Urinary bladder (tissue), 4 donors: ENCODE data around the gene FLNB. TPM values are rescaled to one million over a fixed set of nuclear protein-coding genes. Genes with fewer than 3 reads are reported as not detected.
"Not testable (repeated sequence)": the region's sequence is repeated elsewhere in the genome, so short reads cannot be mapped to it uniquely, and the experiment has no call there.

ENCODE experiments used
- DNase-seq: peaks from one replicate; pipeline ENCODE4 v3.0.0-alpha.2; 2015; ENCODE audit errors: extremely low spot score
- H3K27ac ChIP-seq: one replicate; pipeline ENCODE4 v1.5.1; 2013; ENCODE audit warnings: low read depth, mild to moderate bottlenecking, moderate library complexity
- H3K36me3 ChIP-seq: one replicate; pipeline ENCODE4 v1.6.1; 2013; ENCODE audit warnings: mild to moderate bottlenecking, moderate library complexity; ENCODE audit not compliant: insufficient read depth
- H3K4me1 ChIP-seq: one replicate; pipeline ENCODE4 v1.6.1; 2013; ENCODE audit warnings: mild to moderate bottlenecking, moderate library complexity; ENCODE audit not compliant: insufficient read depth
- H3K4me3 ChIP-seq: one replicate; pipeline ENCODE4 v1.5.1; 2013; ENCODE audit warnings: low read depth, low read length
- WGBS: extraction: QIAGEN DNeasy Blood & Tissue Kit; methylation state at CpG from one replicate; pipeline ENCODE4 v1.1.7; 2013; 5-methylcytosine and 5-hydroxymethylcytosine counted together
- polyA plus RNA-seq: library from polyadenylated mRNA; stranded (reverse); fragments of 200-250 nt; gene quantifications from one replicate; pipeline ENCODE4 v1.2.3, GENCODE V29; 2013
- total RNA-seq: library from RNA; depleted of rRNA; stranded (reverse); fragments of >200 nt; gene quantifications from one replicate; pipeline ENCODE4 v1.2.3, GENCODE V29; 2014
- donor health status: healthy with polysubstance abuse.
- donor health status: healthy.

FLNB gene
- total and polyA plus RNA-seq, 2 donors = 98.3 to 155 TPM

DNA sequence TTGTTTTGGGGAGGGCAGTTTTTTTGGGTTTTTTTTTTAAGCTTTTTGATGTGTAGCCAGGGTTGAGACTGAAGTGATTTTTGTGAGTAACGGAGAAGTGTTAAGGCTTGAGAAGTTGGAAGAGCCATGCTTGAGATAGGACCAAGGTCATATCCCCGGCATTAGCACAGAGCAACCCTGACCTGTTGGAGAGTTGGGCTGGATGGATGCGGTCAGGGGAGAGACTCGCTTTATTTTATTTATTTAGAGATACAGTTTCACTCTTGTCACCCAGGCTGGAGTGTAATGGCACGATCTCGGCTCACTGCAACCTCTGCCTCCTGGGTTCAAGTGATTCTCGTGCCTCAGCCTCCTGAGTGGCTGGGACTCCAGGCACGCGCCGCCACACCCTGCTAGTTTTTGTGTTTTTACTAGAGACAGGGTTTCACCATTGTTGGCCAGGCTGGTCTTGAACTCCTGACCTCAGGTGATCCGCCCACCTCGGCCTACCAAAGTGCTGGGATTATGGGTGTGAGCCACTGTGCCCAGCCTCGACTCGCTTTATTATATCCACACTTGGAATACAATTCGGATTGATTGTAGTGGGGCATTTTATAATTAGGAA is 43.5 kb downstream of the FLNB start:
- H3K4me3 ChIP-seq, DNase-seq, H3K27ac ChIP-seq, H3K36me3 ChIP-seq, H3K4me1 ChIP-seq: not testable (repeated sequence)
- 69% methylated on average over 15 of the region's 15 CpGs for WGBS

- DNase-seq = no peak
- Histone ChIP-seq H3K4me3 (no peak overlapping the region), H3K27ac (no peak overlapping the region), H3K36me3 (no peaks in the 10 kb centered on the region), H3K4me1 (no peaks in the 10 kb centered on the region)
- WGBS = 22% methylated on average over 8 of the region's 8 CpGs
These were observed 44.4 kb downstream of the FLNB start for GRCh38 chr3:58052373-58053273.

DNA sequence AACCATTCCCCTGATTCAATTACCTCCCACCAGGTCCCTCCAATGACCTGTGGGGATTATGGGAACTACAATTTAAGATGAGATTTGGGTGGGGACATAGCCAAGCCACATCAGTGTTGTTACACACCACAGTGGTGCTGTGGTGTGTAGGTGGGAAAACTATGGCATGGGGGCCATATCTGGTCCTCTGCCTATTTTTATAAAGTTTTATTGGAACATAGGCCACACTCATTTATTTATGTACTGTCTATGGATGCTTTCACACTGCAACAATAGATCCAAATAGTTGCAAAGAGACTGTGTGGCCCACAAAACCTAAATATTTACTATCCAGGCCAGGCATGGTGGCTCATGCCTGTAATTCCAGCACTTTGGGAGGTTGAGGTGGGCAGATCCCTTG is 46.4 kb downstream of the FLNB start:
- no peak overlapping the region for H3K4me3 ChIP-seq
- DNase-seq = no peak
- H3K27ac ChIP-seq = no peak overlapping the region
- peaks cover 1% of the 10 kb centered on the region for H3K4me1 ChIP-seq
- no peaks in the 10 kb centered on the region for H3K36me3 ChIP-seq

GRCh38 chr3:58055314-58055713 is 47.1 kb downstream of the FLNB start:
- DNase-seq = no peak
- no peak overlapping the region for H3K4me3 ChIP-seq
- H3K4me1 ChIP-seq = peaks cover 1% of the 10 kb centered on the region
- H3K27ac ChIP-seq = no peak overlapping the region
- 78% methylated on average over 4 of the region's 4 CpGs for WGBS
- H3K36me3 ChIP-seq = no peaks in the 10 kb centered on the region

GRCh38 chr3:58055891-58056290 is 47.7 kb downstream of the FLNB start:
- not testable (repeated sequence) for H3K36me3 ChIP-seq, H3K4me1 ChIP-seq, DNase-seq, H3K4me3 ChIP-seq, H3K27ac ChIP-seq
- 94% methylated on average over 5 of the region's 5 CpGs for WGBS

DNA sequence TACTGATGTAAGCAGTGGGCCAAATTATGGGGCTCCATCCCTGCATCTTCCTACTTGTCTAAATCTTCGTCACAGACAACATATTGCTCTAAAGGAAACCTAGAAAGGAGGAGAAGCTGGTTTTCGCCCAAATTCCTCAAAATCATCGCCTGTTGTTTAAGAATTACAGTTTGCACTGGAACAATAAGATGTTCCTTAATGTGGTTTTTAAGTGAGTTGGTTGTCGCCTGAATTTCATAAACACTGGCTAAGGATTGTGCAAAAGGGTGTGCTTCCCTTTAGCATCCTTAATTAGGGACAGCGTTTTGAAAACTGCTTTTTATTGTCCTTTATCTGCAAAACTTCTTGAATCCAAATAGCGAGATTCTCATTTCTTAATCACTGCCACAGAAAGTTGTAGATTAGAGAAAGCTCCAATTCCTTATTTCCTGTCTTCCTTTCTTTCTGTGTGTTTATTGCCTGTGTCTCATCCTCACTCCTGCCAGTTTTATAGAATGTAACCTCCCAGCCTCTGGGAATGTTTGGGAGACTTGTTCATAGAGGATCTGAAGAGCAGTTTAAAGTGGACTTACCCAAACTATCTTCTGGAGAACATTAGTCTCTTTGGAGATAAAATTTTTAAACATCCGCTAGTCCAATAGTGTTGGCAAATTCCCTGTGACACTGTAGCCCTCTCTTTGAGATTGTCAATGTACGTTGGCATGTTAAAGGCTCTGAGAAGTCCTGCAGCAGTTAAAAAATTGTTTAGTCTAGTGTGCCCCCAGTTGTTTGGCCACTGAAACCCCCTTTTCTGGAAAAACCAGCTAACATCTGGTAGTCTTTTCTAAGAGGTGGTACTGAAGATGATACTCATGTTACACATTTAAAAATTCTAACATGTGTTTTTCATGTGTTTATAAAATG is 50.4 kb downstream of the FLNB start:
- WGBS = 31% methylated on average over 8 of the region's 8 CpGs
- H3K36me3 ChIP-seq = no peaks in the 10 kb centered on the region
- no peak overlapping the region for H3K4me3 ChIP-seq
- peak overlapping the region; percentile 40 for H3K27ac ChIP-seq
- H3K4me1 ChIP-seq = peaks cover 1% of the 10 kb centered on the region
- no peak for DNase-seq

DNA sequence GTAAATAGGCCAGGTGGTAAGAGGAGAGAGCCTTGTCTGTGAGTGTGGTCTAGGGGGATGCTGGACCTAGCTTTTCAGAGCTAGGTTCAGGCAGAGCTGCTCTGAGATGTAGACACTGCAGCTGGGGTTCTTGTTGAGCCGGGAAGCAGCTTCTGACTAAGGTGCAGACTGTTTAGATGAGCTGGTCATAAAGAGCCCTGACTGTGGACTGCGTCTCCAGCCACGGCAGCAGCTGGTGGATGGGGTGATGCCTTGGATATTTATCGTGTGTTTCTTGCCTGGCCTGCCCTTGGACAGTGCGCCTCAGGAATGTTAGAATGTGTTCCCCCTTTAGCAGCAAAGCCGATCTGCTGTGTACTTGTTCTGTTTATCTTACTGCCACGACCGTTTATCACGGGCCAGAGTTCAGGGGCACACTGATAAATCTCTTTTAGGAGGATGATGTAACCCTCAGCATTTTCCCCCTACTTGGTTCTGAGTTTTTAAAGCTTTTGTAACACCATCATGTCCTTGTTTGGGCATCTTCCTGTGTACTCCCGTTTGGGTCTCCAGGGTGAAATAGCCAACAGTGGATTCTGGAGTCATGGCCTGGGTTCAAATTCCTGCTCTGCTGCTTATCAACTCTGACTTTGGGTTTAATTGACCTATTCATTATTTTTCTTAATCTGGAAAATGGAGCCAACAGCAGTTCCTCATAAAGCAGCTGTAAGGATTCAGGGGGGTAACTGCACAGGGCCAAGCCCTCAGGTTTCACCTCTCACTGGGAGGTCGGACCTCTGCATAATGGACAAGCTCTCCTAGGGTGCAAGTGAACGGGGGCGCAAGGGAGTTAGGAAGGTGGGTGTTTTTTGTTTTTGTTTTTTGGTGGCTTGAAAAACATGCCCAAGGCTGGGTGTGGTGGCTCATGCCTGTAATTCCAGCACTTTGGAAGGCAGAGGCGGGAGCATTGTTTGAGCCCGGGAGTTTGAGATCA is 51.4 kb downstream of the FLNB start:
- WGBS = 20% methylated on average over 15 of the region's 15 CpGs
- Histone ChIP-seq H3K4me3 (no peak overlapping the region), H3K27ac (no peak overlapping the region), H3K4me1 (peaks cover 1% of the 10 kb centered on the region), H3K36me3 (no peaks in the 10 kb centered on the region)
- no peak for DNase-seq

- Histone ChIP-seq H3K4me3 (no peak overlapping the region), H3K4me1 (peaks cover 1% of the 10 kb centered on the region), H3K27ac (no peak overlapping the region), H3K36me3 (no peaks in the 10 kb centered on the region)
- 32% methylated on average over 5 of the region's 5 CpGs for WGBS
- DNase-seq = no peak
These were observed 54.2 kb downstream of the FLNB start for GRCh38 chr3:58062472-58062871.

DNA sequence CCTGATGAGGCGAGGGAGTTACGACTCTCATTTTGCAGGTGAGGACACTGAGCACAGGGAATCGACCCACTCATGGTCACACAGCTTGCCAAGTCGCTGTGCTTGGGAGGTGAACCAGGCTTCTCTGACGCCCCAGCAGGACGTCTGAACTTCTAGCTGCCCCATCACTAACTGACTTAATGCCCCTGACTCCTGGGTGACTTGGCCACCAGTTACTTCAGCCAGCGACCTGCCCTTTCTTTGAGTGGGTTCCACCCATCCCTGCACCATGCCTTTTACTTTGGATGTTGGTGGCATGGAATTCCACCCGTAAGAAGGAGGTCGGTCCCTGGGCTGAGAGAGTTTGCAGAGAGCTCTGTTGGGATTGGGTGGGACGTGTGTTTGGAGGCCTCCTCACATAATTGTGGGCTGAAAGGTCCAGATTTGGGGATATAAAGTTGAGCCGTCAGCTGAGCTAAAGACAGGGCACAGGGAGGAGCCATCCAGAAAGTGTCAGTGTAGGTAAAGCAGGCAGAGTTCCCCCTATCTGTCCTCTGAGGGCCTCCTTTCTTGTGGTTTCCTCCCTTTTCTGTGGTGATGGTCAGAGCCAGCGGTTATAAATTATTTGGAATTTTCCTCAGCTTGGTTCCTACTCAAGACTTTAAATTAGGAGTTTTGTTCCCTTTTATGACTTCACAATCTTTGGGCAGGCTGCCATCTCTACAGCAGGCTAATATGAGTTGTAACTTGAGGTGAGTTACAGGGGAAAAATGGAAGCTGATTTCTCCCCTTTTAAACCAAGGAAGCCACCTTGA is 55.0 kb downstream of the FLNB start:
- DNase-seq = peak; percentile 82
- peaks cover 2% of the 10 kb centered on the region for H3K4me1 ChIP-seq
- no peaks in the 10 kb centered on the region for H3K36me3 ChIP-seq
- H3K27ac ChIP-seq = no peak overlapping the region
- 59% methylated on average over 12 of the region's 12 CpGs for WGBS
- H3K4me3 ChIP-seq = no peak overlapping the region

- peaks cover 4% of the 10 kb centered on the region for H3K4me1 ChIP-seq
- H3K36me3 ChIP-seq = no peaks in the 10 kb centered on the region
- WGBS = 84% methylated on average over 10 of the region's 10 CpGs
- no peak overlapping the region for H3K4me3 ChIP-seq
- DNase-seq = no peak
- H3K27ac ChIP-seq = no peak overlapping the region
These were observed 56.9 kb downstream of the FLNB start for GRCh38 chr3:58064923-58065638.

GRCh38 chr3:58065700-58066167 is 57.5 kb downstream of the FLNB start:
- Histone ChIP-seq H3K4me3 (no peak overlapping the region), H3K4me1 (peaks cover 4% of the 10 kb centered on the region), H3K36me3 (no peaks in the 10 kb centered on the region), H3K27ac (no peak overlapping the region)
- DNase-seq = no peak
- 53% methylated on average over 6 of the region's 6 CpGs for WGBS
